HG03521 (cell line): Measurements from ENCODE around the gene USP15.
A peak's percentile ranks its signal among the peaks of the same experiment; 100 is the strongest.

Experiments used
- ATAC-seq: cut with Tn5 transposase; IDR thresholded peaks from one replicate; pipeline ENCODE4 v1.9.1; 2021; ENCODE audit warnings: mild to moderate bottlenecking, moderate library complexity; ENCODE audit not compliant: unreplicated experiment

The USP15 gene

GRCh38 chr12:62259993-62260732 is at the start of gene USP15:
USP15 (plus strand) TSS chr12:62260404; CDS start chr12:62260415, 11 bp downstream.
- peak; percentile 79 for ATAC-seq

DNA sequence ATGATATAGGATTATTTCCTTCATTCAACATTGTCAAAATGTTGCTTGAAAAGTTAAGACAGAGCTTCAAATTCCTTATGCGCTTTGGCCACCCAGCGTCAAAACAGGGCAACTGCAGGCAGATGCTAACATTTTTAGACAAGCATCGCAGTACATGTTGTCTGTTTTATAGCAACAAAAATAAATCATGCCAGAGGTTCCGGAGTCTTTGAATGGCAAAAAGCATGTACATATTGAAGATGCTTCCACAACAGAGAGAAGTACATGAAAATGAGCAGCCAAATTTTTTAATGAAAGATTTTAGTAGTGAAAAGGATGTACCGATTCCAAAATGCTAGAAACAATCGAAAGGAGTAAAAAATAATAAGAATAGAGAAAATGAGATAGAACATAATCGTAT is 49.8 kb upstream of the USP15 start:
- ATAC-seq = peak; percentile 56

- no peak for ATAC-seq
Observed at GRCh38 chr12:62211510-62211909, 48.7 kb upstream of the USP15 start.

- ATAC-seq = no peak
Observed at GRCh38 chr12:62214846-62215245, 45.4 kb upstream of the USP15 start.

- ATAC-seq = no peak
Observed at GRCh38 chr12:62215506-62215905, 44.7 kb upstream of the USP15 start.

- no peak for ATAC-seq
Observed at GRCh38 chr12:62217466-62218194, 42.6 kb upstream of the USP15 start.

DNA sequence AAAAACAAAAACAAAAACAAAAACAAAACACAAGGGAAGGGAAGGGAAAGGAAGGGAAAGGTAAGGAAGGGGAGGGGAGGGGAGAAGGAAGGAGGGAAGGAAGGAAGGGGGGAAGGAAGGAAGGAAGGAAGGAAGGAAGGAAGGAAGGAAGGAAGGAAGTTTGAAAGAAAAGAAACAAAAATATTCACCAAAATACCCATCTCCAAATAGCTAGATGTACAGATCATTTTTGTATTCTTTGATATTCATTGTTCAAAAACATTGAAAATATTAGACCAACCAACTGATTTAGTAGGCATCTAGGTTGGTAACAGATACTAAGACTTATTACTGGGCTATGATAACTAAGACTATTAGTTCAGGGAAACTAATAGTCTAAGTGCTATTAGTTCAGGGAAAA is 39.1 kb upstream of the USP15 start:
- no peak for ATAC-seq

- ATAC-seq = no peak
Observed at GRCh38 chr12:62224601-62225000, 35.6 kb upstream of the USP15 start.

GRCh38 chr12:62227091-62227490 is 33.1 kb upstream of the USP15 start:
- ATAC-seq = no peak

DNA sequence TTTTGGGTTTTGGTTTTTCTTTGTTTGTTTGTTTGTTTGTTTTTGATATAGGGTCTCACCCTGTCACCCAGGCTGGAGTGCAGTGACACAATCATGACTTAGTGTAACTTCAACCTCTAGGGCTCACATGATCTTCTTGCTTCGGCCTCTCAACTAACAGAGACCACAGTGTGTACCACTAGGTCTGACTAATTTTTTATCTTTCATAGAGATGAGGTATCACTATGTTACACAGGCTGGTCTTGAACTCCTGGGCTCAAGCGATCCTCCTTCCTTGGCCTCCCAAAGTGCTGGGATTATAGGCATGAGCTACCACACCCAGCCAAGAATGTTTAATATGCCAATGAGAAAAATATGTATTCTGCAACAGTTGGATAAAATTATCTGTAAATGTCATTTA is 29.6 kb upstream of the USP15 start:
- no peak for ATAC-seq

GRCh38 chr12:62232143-62232729 is 28.0 kb upstream of the USP15 start:
- ATAC-seq = no peak

DNA sequence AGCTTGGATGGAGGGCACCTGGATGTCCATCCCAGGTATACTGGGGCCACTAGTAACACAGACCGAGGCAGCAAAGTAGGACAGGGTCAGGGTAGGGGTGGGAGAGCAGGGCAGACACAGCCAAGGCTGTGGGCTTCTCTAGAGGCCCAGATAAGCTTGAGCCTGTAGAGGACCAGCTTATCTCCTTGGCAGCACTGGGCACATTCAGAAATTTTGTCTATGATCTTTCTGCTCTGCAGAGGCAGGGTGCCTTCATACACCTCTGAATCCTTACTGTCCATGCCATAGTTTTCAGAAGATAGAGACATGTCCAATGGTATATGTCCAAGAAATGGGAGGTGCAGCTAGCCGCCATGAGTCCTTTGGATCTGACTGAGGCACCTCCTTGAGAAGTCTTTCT is 26.4 kb upstream of the USP15 start:
- ATAC-seq = no peak

GRCh38 chr12:62239571-62239970 is 20.6 kb upstream of the USP15 start:
- no peak for ATAC-seq

GRCh38 chr12:62247281-62248045 is 12.7 kb upstream of the USP15 start:
- ATAC-seq = no peak

DNA sequence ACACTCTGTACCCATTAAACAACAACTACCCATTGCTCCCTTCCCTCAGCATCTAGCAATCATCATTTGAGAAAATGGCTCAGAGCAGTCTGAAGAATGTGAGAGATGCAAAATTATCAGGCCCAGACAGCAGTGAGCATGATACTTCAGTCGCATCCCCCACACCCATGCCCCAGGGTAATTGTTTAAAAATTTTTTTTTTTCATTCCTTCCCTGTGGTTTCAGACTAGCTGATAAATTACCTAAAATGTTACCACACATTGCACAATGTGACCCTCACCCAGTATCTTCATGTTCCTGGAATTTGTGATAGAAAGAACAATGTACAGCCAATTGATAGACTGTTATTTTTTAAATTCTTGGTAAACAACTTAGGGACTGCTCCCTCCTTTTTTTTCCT is 11.3 kb upstream of the USP15 start:
- ATAC-seq = no peak

- ATAC-seq = no peak
Observed at GRCh38 chr12:62249419-62249818, 10.8 kb upstream of the USP15 start.

- ATAC-seq = peak; percentile 90
Observed at GRCh38 chr12:62250671-62251608, 9.3 kb upstream of the USP15 start.

- ATAC-seq = peak; percentile 30
Observed at GRCh38 chr12:62251609-62251958, 8.6 kb upstream of the USP15 start.

DNA sequence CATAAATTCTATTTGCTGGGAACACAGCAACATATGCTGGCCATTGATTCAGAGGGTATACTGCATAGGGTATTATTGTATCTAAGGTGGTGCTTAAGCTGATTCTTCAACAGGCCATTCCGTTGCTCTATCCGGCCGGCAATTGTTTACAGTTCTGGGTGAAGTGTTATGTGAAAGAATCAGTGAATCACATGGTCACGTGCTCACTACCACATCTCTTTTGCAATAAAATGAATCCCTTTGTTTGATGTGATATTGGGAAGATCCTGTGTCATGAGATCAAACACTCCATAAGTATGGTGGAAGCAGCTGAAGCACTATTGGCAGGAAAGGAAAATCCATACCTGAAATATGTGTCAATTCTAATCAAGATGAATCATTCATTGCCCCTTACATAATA is 7.6 kb upstream of the USP15 start:
- no peak for ATAC-seq

DNA sequence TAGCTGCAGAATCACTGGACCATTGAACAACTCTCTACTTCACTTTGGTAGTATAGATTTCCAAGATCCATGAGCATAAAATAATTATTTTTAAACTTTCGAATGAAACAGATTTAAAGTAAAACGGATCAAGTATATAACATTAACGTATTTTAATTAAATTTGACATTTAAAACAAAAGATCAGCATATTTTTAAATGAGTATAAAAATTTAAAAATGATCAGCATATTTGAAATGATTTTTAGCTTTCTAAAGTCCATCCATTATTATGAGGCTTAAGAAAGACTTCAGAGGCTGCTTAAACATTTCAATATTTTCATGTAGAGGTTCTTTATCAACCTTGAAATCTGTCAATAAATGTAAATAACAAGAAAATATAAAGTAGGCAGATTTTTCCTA is 5.2 kb upstream of the USP15 start:
- no peak for ATAC-seq
